Measurements from ENCODE around the gene TMEM200A. TPM values are rescaled to one million over a fixed set of nuclear protein-coding genes. Genes with fewer than 3 reads are reported as not detected.

The TMEM200A gene
- total RNA-seq = 1 to 10 TPM in 1 of 2 donors, under 1 TPM in 1; 0.66 to 1.0 TPM

- Histone ChIP-seq H3K27ac (peak within 1 kb of the TSS in 2 of 4 donors; percentile 12 to 16), H3K36me3 (replicated peaks in 1 of 2; ENCODE audit: insufficient read depth in 1 of 2, low read depth in 2 of 2) (no peaks in the 10 kb centered on the region), H3K4me1 (peaks cover 17% of the 10 kb centered on the region), H3K4me3 (peak within 1 kb of the TSS; percentile 16 to 26), H3K9me3 (no peaks in the 10 kb centered on the region), H3K27me3 (peaks cover 0 to 17% of the 10 kb centered on the region in 2 donors)
- TF ChIP-seq CTCF (IDR thresholded peaks at IDR 0.05) (peak; percentile 38 to 56 (median 47)), POLR2A (IDR thresholded peaks at IDR 0.05) (no peak)
- DNase-seq (peak; percentile 37 to 68 (median 46)), ATAC-seq (peak; percentile 75)
- intact Hi-C loops (cut with DNase I) = no loop called here
- 2 to 6% methylated on average over 13 to 82 of the region's 84 CpGs for WGBS, 2 donors
Measured at GRCh38 chr6:130365166-130366106, at the start of gene TMEM200A. Gene TMEM200A (plus strand): TSS chr6:130366017. CDS start chr6:130440423, 74,406 bp downstream.

- no peaks in the 10 kb centered on the region for H3K9me3 ChIP-seq
- no peaks in the 10 kb centered on the region for H3K27me3 ChIP-seq
- DNase-seq (no peak), ATAC-seq (no peak)
- no peaks in the 10 kb centered on the region for H3K4me1 ChIP-seq
- no peak overlapping the region for H3K4me3 ChIP-seq
- 64 to 74% methylated on average over 2 of the region's 2 CpGs for WGBS, 2 donors
- TF ChIP-seq POLR2A (IDR thresholded peaks at IDR 0.05) (no peak), CTCF (IDR thresholded peaks at IDR 0.05) (no peak)
- no peak overlapping the region for H3K27ac ChIP-seq
- H3K36me3 ChIP-seq (replicated peaks in 1 of 2; ENCODE audit: insufficient read depth in 1 of 2, low read depth in 2 of 2) = no peaks in the 10 kb centered on the region
- intact Hi-C loops (cut with DNase I) = loop anchor here (10.0 kb wide), 1 partner anchor 524 kb away; no protein-coding TSS in a partner anchor
Measured at GRCh38 chr6:130320908-130321307, 44.9 kb upstream of the TMEM200A start.

GRCh38 chr6:130322673-130323268, 43.0 kb upstream of the TMEM200A start:
- WGBS, 2 donors = 4 to 8% methylated on average over 3 of the region's 3 CpGs
- Histone ChIP-seq H3K27me3 (no peaks in the 10 kb centered on the region), H3K27ac (no peak overlapping the region), H3K36me3 (replicated peaks in 1 of 2; ENCODE audit: insufficient read depth in 1 of 2, low read depth in 2 of 2) (no peaks in the 10 kb centered on the region), H3K4me3 (no peak overlapping the region), H3K9me3 (no peaks in the 10 kb centered on the region), H3K4me1 (no peaks in the 10 kb centered on the region)
- peak; percentile 38 to 61 (median 54) for DNase-seq
- peak; percentile 33 for ATAC-seq
- TF ChIP-seq POLR2A (IDR thresholded peaks at IDR 0.05) (no peak), CTCF (IDR thresholded peaks at IDR 0.05) (peak; percentile 57 to 90 (median 72))
- intact Hi-C loops (cut with DNase I) = loop anchor here (10.0 kb wide), 1 partner anchor 522 kb away; no protein-coding TSS in a partner anchor

- WGBS, 2 donors = 72% methylated on average over 4 of the region's 4 CpGs
- no peak for ATAC-seq
- DNase-seq = no peak
- Histone ChIP-seq H3K36me3 (replicated peaks in 1 of 2; ENCODE audit: insufficient read depth in 1 of 2, low read depth in 2 of 2) (no peaks in the 10 kb centered on the region), H3K4me1 (no peaks in the 10 kb centered on the region), H3K27ac (no peak overlapping the region), H3K27me3 (no peaks in the 10 kb centered on the region), H3K9me3 (no peaks in the 10 kb centered on the region), H3K4me3 (no peak overlapping the region)
- TF ChIP-seq CTCF (IDR thresholded peaks at IDR 0.05) = no peak
- TF ChIP-seq POLR2A (IDR thresholded peaks at IDR 0.05) = no peak
- intact Hi-C loops (cut with DNase I) = loop anchor here (10.0 kb wide), 1 partner anchor 520 kb away; no protein-coding TSS in a partner anchor
Measured at GRCh38 chr6:130324657-130325056, 41.2 kb upstream of the TMEM200A start.

Measured in body of pancreas (tissue), 4 donors.